HepG2 (cell line): ENCODE results near the gene METTL1. TPM values are rescaled to one million over a fixed set of nuclear protein-coding genes. Genes with fewer than 3 reads are reported as not detected.

Experiments
- ATAC-seq: fragments of 200-7000 bp; cut with Tn5 transposase; 3 replicates; pipeline ENCODE4 v1.9.1; 2020; ENCODE audit warnings: mild to moderate bottlenecking, moderate library complexity
- BruUV-seq: library from RNA; stranded (reverse); fragments of 400-500 nt; replicated peaks from 2 replicates; lab custom pipeline; 2021; lab: Mats Ljungman, UMichigan
- CTCF ChIA-PET: fragments of 300-600 bp; formaldehyde crosslinking; extraction: SDS; loops from one replicate; lab custom pipeline; 2021; ENCODE audit warnings: low total read pairs, inconsistent platforms, low intra/inter-chr PET ratio; lab: Yijun Ruan, JAX
- POLR2A ChIA-PET: fragments of 350-600 bp; sonication (Branson Sonifier 250); formaldehyde crosslinking; loops from one replicate; lab custom pipeline; 2020; ENCODE audit warnings: antibody characterized with exemption, inconsistent platforms; lab: Yijun Ruan, JAX
- DNase-seq: peaks from one replicate; pipeline ENCODE4 v3.0.0-alpha.2; 2015; ENCODE audit warnings: low spot score
- FAIRE-seq: peaks from 3 replicates; lab custom pipeline; 2011; peaks lifted over from hg19 to GRCh38; lab: Jason Lieb, UNC
- H2AFZ ChIP-seq: one replicate; pipeline ENCODE4 v1.6.1; 2011; ENCODE audit warnings: low read length, inconsistent platforms
- H3K27ac ChIP-seq: fragments of 300-600 bp; 3 replicates; pipeline ENCODE4 v1.8.0; 2011; ENCODE audit warnings: mixed run types, mild to moderate bottlenecking, mixed read lengths, low read length, inconsistent platforms; ENCODE audit not compliant: insufficient read depth; ENCODE audit errors: extremely low read length
- H3K27me3 ChIP-seq, 2 experiments: fragments of 200-600 bp in 1 of 2; 2 replicates in 1 of 2; 3 replicates in 1 of 2; pipeline versions ENCODE4 v1.6.0 to v1.8.0; 2011; ENCODE audit warnings: low read length in 2 of 2, mild to moderate bottlenecking in 2 of 2, moderate library complexity in 2 of 2, inconsistent platforms in 1 of 2; ENCODE audit not compliant: insufficient read depth in 2 of 2, control insufficient read depth in 1 of 2
- H3K36me3 ChIP-seq, 2 experiments: fragments of 200-600 bp in 1 of 2; replicated peaks in 1 of 2; 2 replicates in 1 of 2; 3 replicates in 1 of 2; pipeline versions ENCODE4 v1.5.1 to v1.8.0; 2011; ENCODE audit warnings: low read length in 2 of 2, inconsistent platforms in 1 of 2; ENCODE audit not compliant: insufficient read depth in 2 of 2, control insufficient read depth in 1 of 2
- H3K4me1 ChIP-seq: 2 replicates; pipeline ENCODE4 v1.5.1; 2012; ENCODE audit warnings: low read length, inconsistent platforms; ENCODE audit not compliant: insufficient read depth
- H3K4me2 ChIP-seq: 2 replicates; pipeline ENCODE4 v1.6.0; 2011; ENCODE audit warnings: low read depth, low read length, inconsistent platforms
- H3K4me3 ChIP-seq, 3 experiments: fragments of 200-600 bp in 1 of 3; sonication (generic), shearing (Covaris generic) in 1 of 3; replicated peaks in 1 of 3; 2 replicates each; pipeline ENCODE4 v1.5.1; 2011 to 2016; ENCODE audit warnings: low read length in 3 of 3, inconsistent platforms in 2 of 3, low read depth in 2 of 3, mild to moderate bottlenecking in 2 of 3, control low read depth in 1 of 3, mixed read lengths in 1 of 3; ENCODE audit not compliant: insufficient read depth in 1 of 3
- H3K79me2 ChIP-seq: one replicate; pipeline ENCODE4 v1.6.1; 2011; ENCODE audit warnings: low read length, inconsistent platforms; ENCODE audit not compliant: insufficient read depth
- H3K9ac ChIP-seq: 2 replicates; pipeline ENCODE4 v1.6.0; 2011; ENCODE audit warnings: mild to moderate bottlenecking, low read depth, low read length, inconsistent platforms; ENCODE audit not compliant: insufficient read depth
- H3K9me3 ChIP-seq: 2 replicates; pipeline ENCODE4 v1.5.1; 2012; ENCODE audit warnings: mild to moderate bottlenecking, low read length
- H4K20me1 ChIP-seq: 2 replicates; pipeline ENCODE4 v1.6.0; 2011; ENCODE audit warnings: inconsistent platforms, mild to moderate bottlenecking, low read length, moderate library complexity; ENCODE audit not compliant: insufficient read depth
- CBX1 ChIP-seq: IDR thresholded peaks from one replicate; pipeline ENCODE4 v1.6.1; 2016; ENCODE audit warnings: antibody characterized with exemption, low read depth
- DNMT1 ChIP-seq: sonication (generic); formaldehyde crosslinking; IDR thresholded peaks from 2 replicates; pipeline ENCODE4 v1.5.1; 2020; ENCODE audit warnings: mild to moderate bottlenecking, missing genetic modification reagents
- HCFC1 ChIP-seq: fragments of 150-350 bp; IDR thresholded peaks from 2 replicates; pipeline ENCODE4 v1.6.1; 2014; ENCODE audit warnings: low read depth, low read length
- HMG20B ChIP-seq: conservative IDR thresholded peaks from 2 replicates; pipeline ENCODE4 v1.6.1; 2016; ENCODE audit warnings: missing genetic modification reagents, missing compliant biosample characterization
- HOXD1 ChIP-seq: sonication (generic); formaldehyde crosslinking; IDR thresholded peaks from 2 replicates; pipeline ENCODE4 v1.5.0; 2020; ENCODE audit warnings: missing genetic modification reagents
- SAFB2 ChIP-seq: sonication (generic); formaldehyde crosslinking; IDR thresholded peaks from 2 replicates; pipeline ENCODE4 v1.5.1; 2020; ENCODE audit warnings: missing genetic modification reagents, low read depth, mild to moderate bottlenecking, borderline replicate concordance
- WIZ ChIP-seq: sonication (generic); formaldehyde crosslinking; IDR thresholded peaks from 2 replicates; pipeline ENCODE4 v1.5.1; 2020; ENCODE audit warnings: mild to moderate bottlenecking, missing genetic modification reagents
- ZNF256 ChIP-seq: sonication (generic); formaldehyde crosslinking; conservative IDR thresholded peaks from 2 replicates; pipeline ENCODE4 v1.4.0; 2020; ENCODE audit warnings: missing genetic modification reagents
- ZNF619 ChIP-seq: sonication (generic); formaldehyde crosslinking; IDR thresholded peaks from 2 replicates; pipeline ENCODE4 v1.4.0; 2020; ENCODE audit warnings: mild to moderate bottlenecking, missing genetic modification reagents
- ZSCAN9 ChIP-seq: IDR thresholded peaks from 2 replicates; pipeline ENCODE4 v1.6.1; 2016; ENCODE audit warnings: borderline replicate concordance
- WGBS: methylation state at CpG from one replicate; pipeline ENCODE4 v1.1.6; 2017; ENCODE audit warnings: low lambda C conversion rate; 5-methylcytosine and 5-hydroxymethylcytosine counted together
- in situ Hi-C: cut with HindIII; loops from 2 replicates; pipeline ENCODE4 v1.10.0; 2017; ENCODE audit warnings: low pct_unique_long_range_greater_than_20kb; ENCODE audit not compliant: extremely low pct_ligation_motif_present
- intact Hi-C: fragments of 100-400 bp; cut with micrococcal nuclease; formaldehyde crosslinking; loops from one replicate; pipeline ENCODE4 v1.10.0; 2022; ENCODE audit not compliant: unreplicated experiment
- polyA plus RNA-seq, 8 experiments: library from polyadenylated mRNA; depleted of rRNA in 3 of 8; stranded (reverse) in 7 of 8; unstranded in 1 of 8; fragments of >200 nt; fragmentation: Illumina TruSeq in 4 of 8; extraction: Trizol in 4 of 8; gene quantifications; 2 replicates each; pipeline versions ENCODE4 v1.2.1 to v1.2.3, GENCODE V29; 2011 to 2016; ENCODE audit warnings: low read depth in 4 of 8, missing spikeins in 1 of 8, mixed read lengths in 1 of 8; ENCODE audit not compliant: insufficient read depth in 1 of 8
- total RNA-seq, 5 experiments: library from RNA; depleted of rRNA; stranded (reverse); fragments of >200 nt; fragmentation: Illumina TruSeq; extraction: Trizol; gene quantifications; 2 replicates each; pipeline ENCODE4 v1.2.3, GENCODE V29; 2016; ENCODE audit warnings: low read depth in 1 of 5
- TF ChIP-seq, protein P1 (sequence below): sonication (generic); formaldehyde crosslinking; IDR thresholded peaks from 2 replicates; pipeline ENCODE4 v1.9.0; 2021; ENCODE audit warnings: missing genetic modification reagents, mild to moderate bottlenecking, borderline replicate concordance
- TF ChIP-seq, protein P2 (sequence below): sonication (generic); formaldehyde crosslinking; IDR thresholded peaks from 2 replicates; pipeline ENCODE4 v1.8.0; 2022; ENCODE audit warnings: mild to moderate bottlenecking, missing genetic modification reagents, moderate library complexity

METTL1 gene
- total and polyA plus RNA-seq, 2 of the 13 experiments (the other 11 are each of a cell fraction or from before 2014, with no cell fraction given), result 34.7 to 36.9 TPM

GRCh38 chr12:57752668-57753000, 19.3 kb downstream of the METTL1 start:
- peaks cover 43% of the 10 kb centered on the region for H3K4me1 ChIP-seq
- H3K9me3 ChIP-seq, result no peaks in the 10 kb centered on the region
- H3K79me2 ChIP-seq, result peaks cover 24% of the 10 kb centered on the region
- FAIRE-seq (no peak), DNase-seq (no peak), ATAC-seq (peak; percentile 74)
- BruUV-seq, result no TSS peak
- CTCF ChIA-PET, result no interaction called here
- POLR2A ChIA-PET, result interaction anchor here (0.6 to 1.1 kb wide), 7 partner anchors 8 to 94 kb away, joined by 3 to 4 read pairs (median 3); partner anchors contain the start of genes CTDSP2, EEF1AKMT3, METTL1 and OS9
- H3K4me3 ChIP-seq, result peak overlapping the region; percentile 20 to 42 (median 34); a peak in 4 of 6 replicates
- H4K20me1 ChIP-seq, result 0 out of 2 replicates have a peak, but pooled peaks cover 5% of the 10 kb centered on the region
- peak overlapping the region; percentile 69 for H3K4me2 ChIP-seq
- peak overlapping the region; percentile 30 for H3K27ac ChIP-seq
- H3K9ac ChIP-seq, result peak overlapping the region; percentile 24
- in situ Hi-C loops (no loop called here), intact Hi-C loops (loop anchor here (1.0 kb wide), 1 partner anchor 8 kb away; no protein-coding TSS in a partner anchor)
- H3K27me3 ChIP-seq, result no peaks in the 10 kb centered on the region; a peak in 1 of 5 replicates
- H2AFZ ChIP-seq, result no peak overlapping the region
- peaks cover 10 to 23% of the 10 kb centered on the region in 2 experiments; a peak in 4 of 5 replicates for H3K36me3 ChIP-seq
- 0% methylated on average over 3 of the region's 5 CpGs for WGBS
- TF ChIP-seq ZNF619 (no peak), CBX1 (peak; percentile 10), SAFB2 (CRISPR knock-in tag) (0 out of 2 replicates have a peak, but pooled peaks have one; percentile 2), HMG20B (no peak)

DNA sequence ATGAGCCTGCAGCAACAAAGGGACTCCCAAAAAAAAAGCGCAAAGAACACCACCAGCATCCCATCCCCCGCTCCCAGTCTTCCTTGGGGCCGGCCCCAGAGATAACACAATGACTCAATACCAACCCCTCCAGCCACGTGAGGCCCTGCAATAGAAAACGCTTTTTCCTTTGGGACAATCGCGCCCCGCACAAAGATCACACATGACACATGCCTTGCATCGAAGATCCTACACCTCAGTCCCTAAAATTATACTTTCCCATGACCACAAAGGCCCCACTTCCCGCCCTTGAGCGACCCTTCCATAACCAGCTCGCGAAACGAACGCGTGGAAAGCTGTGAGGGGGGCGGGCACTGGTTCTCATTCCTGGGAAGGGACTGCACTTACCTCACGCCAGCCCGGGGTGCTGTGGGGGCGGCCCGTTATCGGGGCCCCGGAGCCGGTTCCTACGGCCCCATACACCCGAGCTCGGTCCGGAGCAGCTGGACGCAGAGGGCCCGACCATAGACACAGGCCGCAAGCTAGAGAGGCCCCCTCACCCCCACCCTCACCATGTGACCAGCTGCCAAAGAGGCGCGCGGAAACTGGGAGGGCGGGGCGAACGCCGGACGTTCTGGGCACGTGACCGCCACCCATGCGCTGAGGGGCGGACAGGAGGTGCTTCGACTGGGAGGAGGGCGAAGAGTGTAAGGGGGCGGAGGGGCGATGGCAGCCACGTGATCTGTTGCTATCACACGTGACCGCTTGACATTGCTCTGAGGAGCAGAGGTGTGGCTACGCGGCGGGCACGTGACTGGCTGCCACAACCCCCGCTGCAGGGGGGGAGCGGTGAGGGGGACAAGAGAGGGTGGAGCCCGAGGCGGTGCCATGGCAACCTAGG, 19.9 kb downstream of the METTL1 start, which contains the start of gene CDK4:
CDK4 (minus strand) TSS at position 523 of the 880 bp plus-strand sequence. CDS start 593 bp downstream, outside the sequence.
- H3K9ac ChIP-seq, result peak within 1 kb of the TSS; percentile 96
- H3K36me3 ChIP-seq, result peaks cover 10 to 27% of the 10 kb centered on the region in 2 experiments
- 0 out of 2 replicates have a peak, but pooled peaks cover 5% of the 10 kb centered on the region for H4K20me1 ChIP-seq
- ATAC-seq (peak; percentile 77), FAIRE-seq (peak; percentile 98), DNase-seq (peak; percentile 99)
- peak within 1 kb of the TSS; percentile 87 for H3K27ac ChIP-seq
- BruUV-seq, result TSS peak; percentile 81
- WGBS, result 0% methylated on average over 21 of the region's 58 CpGs
- H2AFZ ChIP-seq, result no peak within 1 kb of the TSS
- H3K9me3 ChIP-seq, result no peaks in the 10 kb centered on the region
- in situ Hi-C loops (no loop called here), intact Hi-C loops (loop anchor here (1.0 kb wide), 1 partner anchor 8 kb away; no protein-coding TSS in a partner anchor)
- peaks cover 24% of the 10 kb centered on the region for H3K79me2 ChIP-seq
- H3K27me3 ChIP-seq, result no peaks in the 10 kb centered on the region; a peak in 1 of 5 replicates
- H3K4me1 ChIP-seq, result peaks cover 43% of the 10 kb centered on the region
- ChIA-PET POLR2A (interaction anchor here (0.6 to 1.1 kb wide), 8 partner anchors 9 to 95 kb away, joined by 3 to 4 read pairs (median 3); partner anchors contain the start of genes CTDSP2, EEF1AKMT3, METTL1 and OS9), CTCF (no interaction called here)
- H3K4me2 ChIP-seq, result peak within 1 kb of the TSS; percentile 98
- peak within 1 kb of the TSS; percentile 72 to 87 (median 78) for H3K4me3 ChIP-seq
- TF ChIP-seq HCFC1, result 0 out of 2 replicates have a peak, but pooled peaks have one; percentile 21
- TF ChIP-seq ZSCAN9 (CRISPR knock-in tag), result no peak; the same call in none of the 2 replicates
- TF ChIP-seq, protein P1, sequence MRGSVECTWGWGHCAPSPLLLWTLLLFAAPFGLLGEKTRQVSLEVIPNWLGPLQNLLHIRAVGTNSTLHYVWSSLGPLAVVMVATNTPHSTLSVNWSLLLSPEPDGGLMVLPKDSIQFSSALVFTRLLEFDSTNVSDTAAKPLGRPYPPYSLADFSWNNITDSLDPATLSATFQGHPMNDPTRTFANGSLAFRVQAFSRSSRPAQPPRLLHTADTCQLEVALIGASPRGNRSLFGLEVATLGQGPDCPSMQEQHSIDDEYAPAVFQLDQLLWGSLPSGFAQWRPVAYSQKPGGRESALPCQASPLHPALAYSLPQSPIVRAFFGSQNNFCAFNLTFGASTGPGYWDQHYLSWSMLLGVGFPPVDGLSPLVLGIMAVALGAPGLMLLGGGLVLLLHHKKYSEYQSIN, result no peak
- TF ChIP-seq HOXD1, result peak; percentile 81; the same call in 1 of the 2 replicates
- 0 out of 2 replicates have a peak, but pooled peaks have one; percentile 55 for TF ChIP-seq ZNF256
- TF ChIP-seq WIZ, result 0 out of 2 replicates have a peak, but pooled peaks have one; percentile 52
- no peak; the same call in 1 of the 2 replicates for TF ChIP-seq DNMT1 (CRISPR knock-in tag)
- TF ChIP-seq, protein P2, sequence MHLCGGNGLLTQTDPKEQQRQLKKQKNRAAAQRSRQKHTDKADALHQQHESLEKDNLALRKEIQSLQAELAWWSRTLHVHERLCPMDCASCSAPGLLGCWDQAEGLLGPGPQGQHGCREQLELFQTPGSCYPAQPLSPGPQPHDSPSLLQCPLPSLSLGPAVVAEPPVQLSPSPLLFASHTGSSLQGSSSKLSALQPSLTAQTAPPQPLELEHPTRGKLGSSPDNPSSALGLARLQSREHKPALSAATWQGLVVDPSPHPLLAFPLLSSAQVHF (CRISPR knock-in tag), result peak; percentile 77; the same call in 1 of the 2 replicates
